Body of pancreas (tissue), 4 donors: ENCODE results near the gene MECR. TPM values are rescaled to one million over a fixed set of nuclear protein-coding genes. Genes with fewer than 3 reads are reported as not detected.

Experiments
- ATAC-seq: fragments of 150-250 bp; one replicate; pipeline ENCODE4 v1.9.1; 2016
- DNase-seq, 4 donors: peaks; one replicate each; pipeline ENCODE4 v3.0.0-alpha.2; 2019
- H3K27ac ChIP-seq, 4 donors: fragments of 200-600 bp; sonication (generic); 1 replicate in 3 of 4; 2 replicates in 1 of 4; pipeline versions ENCODE4 v1.5.1 to v1.6.1; 2016 to 2019; ENCODE audit warnings: mild to moderate bottlenecking in 1 of 4, mixed read lengths in 1 of 4, moderate library complexity in 1 of 4
- H3K27me3 ChIP-seq, 2 donors: fragments of 200-600 bp; sonication (generic); one replicate each; pipeline ENCODE4 v1.6.0; 2016; ENCODE audit warnings: mild to moderate bottlenecking in 1 of 2
- H3K36me3 ChIP-seq, 2 donors: fragments of 200-600 bp; sonication (generic); replicated peaks in 1 of 2; 2 replicates each; pipeline ENCODE4 v1.5.1; 2016; ENCODE audit warnings: low read depth in 2 of 2; ENCODE audit not compliant: insufficient read depth in 1 of 2
- H3K4me1 ChIP-seq: fragments of 200-600 bp; sonication (generic); one replicate; pipeline ENCODE4 v1.6.0; 2016
- H3K4me3 ChIP-seq, 2 donors: fragments of 200-600 bp; sonication (generic); 1 replicate in 1 of 2; 2 replicates in 1 of 2; pipeline ENCODE4 v1.5.1; 2016 to 2019
- H3K9me3 ChIP-seq, 3 donors: fragments of 200-600 bp; sonication (generic); 1 replicate in 2 of 3; 2 replicates in 1 of 3; pipeline ENCODE4 v1.5.1; 2016
- CTCF ChIP-seq, 7 experiments: fragments of 450-650 bp in 4 of 7; fragments of 200-600 bp in 3 of 7; sonication (generic) in 3 of 7; IDR thresholded peaks; one replicate each; pipeline ENCODE4 v1.5.1; 2016 to 2019; ENCODE audit warnings: antibody characterized with exemption in 7 of 7
- POLR2A ChIP-seq, 3 donors: fragments of 450-650 bp; IDR thresholded peaks; one replicate each; pipeline ENCODE4 v1.6.1; 2016; ENCODE audit warnings: antibody characterized with exemption in 3 of 3, mild to moderate bottlenecking in 2 of 3
- WGBS, 2 donors: methylation state at CpG; one replicate each; pipeline ENCODE4 v1.1.5; 2017; 5-methylcytosine and 5-hydroxymethylcytosine counted together
- intact Hi-C: fragments of 100-400 bp; cut with DNase I; formaldehyde crosslinking; loops from one replicate; pipeline ENCODE4 v1.15.1; 2023
- total RNA-seq, 2 donors: library from RNA; depleted of rRNA; stranded (reverse); fragments of >200 nt; gene quantifications; one replicate each; pipeline ENCODE4 v1.1.0, GENCODE V29; 2016

Gene MECR
- total RNA-seq, 2 donors from 2014 or later = 10.6 to 30.7 TPM

GRCh38 chr1:29243023-29243870, 12.5 kb upstream of the MECR start:
- TF ChIP-seq POLR2A (IDR thresholded peaks at IDR 0.05) = no peak
- no peak for TF ChIP-seq CTCF (IDR thresholded peaks at IDR 0.05)
- Histone ChIP-seq H3K9me3 (no peaks in the 10 kb centered on the region), H3K4me3 (no peak overlapping the region), H3K36me3 (no peaks in the 10 kb centered on the region), H3K27me3 (no peaks in the 10 kb centered on the region), H3K4me1 (peaks cover 6% of the 10 kb centered on the region), H3K27ac (no peak overlapping the region)
- WGBS, 2 donors = 78 to 84% methylated on average over 16 of the region's 16 CpGs
- intact Hi-C loops = loop anchor here (10.0 kb wide), 2 partner anchors 1142 to 1462 kb away; no protein-coding TSS in a partner anchor
- no peak for ATAC-seq
- DNase-seq = no peak

GRCh38 chr1:29240986-29241385, 10.3 kb upstream of the MECR start:
- Histone ChIP-seq H3K4me3 (no peak overlapping the region), H3K36me3 (no peaks in the 10 kb centered on the region), H3K9me3 (no peaks in the 10 kb centered on the region), H3K4me1 (peaks cover 21% of the 10 kb centered on the region), H3K27me3 (no peaks in the 10 kb centered on the region), H3K27ac (no peak overlapping the region)
- DNase-seq (no peak), ATAC-seq (no peak)
- TF ChIP-seq CTCF (IDR thresholded peaks at IDR 0.05) = no peak
- TF ChIP-seq POLR2A (IDR thresholded peaks at IDR 0.05) = no peak
- intact Hi-C loops = loop anchor here (10.0 kb wide), 2 partner anchors 1144 to 1464 kb away; no protein-coding TSS in a partner anchor
- 100% methylated on average over 1 to 2 of the region's 2 CpGs for WGBS, 2 donors

- no peak for TF ChIP-seq POLR2A (IDR thresholded peaks at IDR 0.05)
- no peak for TF ChIP-seq CTCF (IDR thresholded peaks at IDR 0.05)
- WGBS, 2 donors = 50 to 52% methylated on average over 3 to 4 of the region's 4 CpGs
- H3K4me3 ChIP-seq = no peak overlapping the region
- H3K4me1 ChIP-seq = peaks cover 23% of the 10 kb centered on the region
- no peaks in the 10 kb centered on the region for H3K36me3 ChIP-seq
- DNase-seq = no peak
- intact Hi-C loops = loop anchor here (10.0 kb wide), 2 partner anchors 1144 to 1464 kb away; no protein-coding TSS in a partner anchor
- H3K27ac ChIP-seq = no peak overlapping the region
- no peaks in the 10 kb centered on the region for H3K27me3 ChIP-seq
- no peak for ATAC-seq
- H3K9me3 ChIP-seq = no peaks in the 10 kb centered on the region
Measured at GRCh38 chr1:29240400-29240837, 9.7 kb upstream of the MECR start.

- ATAC-seq (no peak), DNase-seq (peak in 2 of 4 donors; percentile 30 to 56)
- Histone ChIP-seq H3K27ac (peak overlapping the region in 3 of 4 donors; percentile 61 to 70 (median 67)), H3K9me3 (no peaks in the 10 kb centered on the region), H3K36me3 (no peaks in the 10 kb centered on the region), H3K4me1 (peaks cover 23% of the 10 kb centered on the region), H3K4me3 (no peak overlapping the region), H3K27me3 (no peaks in the 10 kb centered on the region)
- TF ChIP-seq POLR2A (IDR thresholded peaks at IDR 0.05) = peak in 2 of 3 donors; percentile 16 to 22
- no peak for TF ChIP-seq CTCF (IDR thresholded peaks at IDR 0.05)
- intact Hi-C loops = no loop called here
- WGBS, 2 donors = 49 to 57% methylated on average over 7 of the region's 7 CpGs
Measured at GRCh38 chr1:29239142-29239541, 8.4 kb upstream of the MECR start.
